GM21447 (cell line): Measurements from ENCODE around the gene WNT3A.

Experiments
- ATAC-seq: cut with Tn5 transposase; IDR thresholded peaks from one replicate; pipeline ENCODE4 v1.9.1; 2021; ENCODE audit not compliant: unreplicated experiment

The WNT3A gene

DNA sequence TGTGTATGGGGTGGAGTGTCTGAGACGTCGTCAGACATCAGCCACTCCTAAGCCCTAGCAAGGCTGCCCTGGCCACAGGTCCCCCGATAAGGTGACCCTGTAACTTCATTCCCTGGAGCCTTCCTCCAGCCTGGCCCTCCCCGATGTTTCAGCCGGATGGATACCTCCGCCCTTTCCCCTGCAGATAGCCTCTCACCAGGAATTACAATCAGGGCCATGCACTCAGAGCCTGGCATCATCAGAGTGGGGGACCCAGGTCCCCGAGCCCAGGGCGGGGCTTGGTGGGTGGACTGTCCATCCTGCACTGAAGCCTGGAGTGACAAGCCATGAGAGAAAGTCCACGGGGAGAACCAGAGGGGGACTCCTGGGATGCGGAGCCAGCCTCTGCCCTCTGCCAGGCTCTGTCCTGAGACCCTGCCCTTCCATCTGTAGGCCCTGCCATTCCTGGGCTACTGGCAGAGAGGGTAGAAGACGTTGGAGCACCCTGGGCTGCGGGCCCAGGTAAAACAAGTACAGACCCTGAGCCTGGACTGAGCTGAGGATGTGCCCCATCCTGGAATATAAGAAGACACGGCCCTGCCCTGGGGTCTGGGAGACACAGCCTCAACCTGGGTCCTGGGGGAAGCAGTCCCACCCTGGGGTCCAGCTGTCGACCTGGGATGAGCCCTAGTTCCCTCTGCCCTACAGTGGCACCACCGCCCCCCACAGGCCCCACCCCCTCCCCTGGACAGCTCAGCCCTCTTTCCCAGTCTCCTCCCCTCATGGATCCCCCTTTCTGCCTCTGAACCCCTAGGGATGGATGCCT lies 58.9 kb downstream of the WNT3A start:
- ATAC-seq = no peak

DNA sequence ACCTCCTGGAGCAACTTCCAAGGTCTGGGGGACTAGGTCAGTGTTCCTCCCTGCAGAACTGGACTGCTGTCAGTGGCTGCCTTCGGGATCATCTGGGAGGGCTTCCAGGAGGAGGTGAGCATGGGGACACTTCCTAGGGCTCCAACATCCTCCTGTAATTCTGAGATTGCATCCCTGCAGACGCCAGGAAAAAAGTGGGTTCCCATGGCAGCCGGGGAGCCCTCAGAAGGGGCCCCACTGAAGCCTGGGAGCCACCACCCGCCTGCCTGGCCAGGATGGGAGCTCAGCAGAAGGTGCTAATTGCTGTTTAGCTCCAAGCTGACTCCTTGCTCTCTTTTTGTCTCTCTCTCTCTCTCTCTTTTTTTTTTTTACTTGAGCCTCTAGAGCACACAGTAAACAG lies 59.6 kb downstream of the WNT3A start:
- ATAC-seq = no peak

- no peak for ATAC-seq
Measured at GRCh38 chr1:228066891-228067654, 60.3 kb downstream of the WNT3A start.

DNA sequence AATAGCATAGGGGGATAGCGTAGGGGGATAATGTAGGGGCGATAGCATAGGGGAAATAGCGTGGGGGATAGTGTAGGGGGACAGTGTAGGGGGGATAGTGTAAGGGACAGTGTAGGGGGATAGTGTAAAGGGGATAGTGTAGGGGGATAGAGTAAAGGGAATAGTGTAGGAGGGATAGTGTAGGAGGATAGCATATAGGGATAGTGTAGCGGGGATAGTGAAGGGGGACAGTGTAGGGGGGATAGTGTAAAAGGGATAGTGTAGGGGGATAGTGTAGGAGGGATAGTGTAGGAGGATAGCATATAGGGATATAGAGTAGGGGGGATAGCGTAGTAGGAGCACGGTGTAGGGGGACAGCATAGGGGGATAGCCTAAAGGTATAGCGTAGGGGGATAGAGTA lies 61.6 kb downstream of the WNT3A start:
- ATAC-seq = no peak

GRCh38 chr1:228070173-228070572 lies 63.4 kb downstream of the WNT3A start:
- ATAC-seq = no peak

DNA sequence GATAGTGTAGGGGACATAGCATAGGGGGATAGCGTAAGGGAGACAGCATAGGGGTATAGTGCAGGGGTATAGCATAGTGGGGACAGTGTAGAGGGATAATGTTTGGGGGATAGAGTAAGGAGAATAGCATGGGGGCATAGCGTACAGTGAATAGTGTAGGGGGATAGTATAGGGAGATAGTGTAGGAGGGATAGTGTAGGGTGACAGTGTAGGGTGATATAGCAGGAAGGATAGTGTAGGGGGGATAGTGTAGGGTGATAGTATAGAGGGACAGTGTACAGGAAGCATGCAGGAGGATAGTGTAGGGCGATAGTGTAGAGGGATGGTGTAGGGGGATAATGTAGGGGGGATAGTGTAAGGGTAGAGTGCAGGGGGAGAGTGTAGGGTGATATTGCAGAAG lies 64.1 kb downstream of the WNT3A start:
- ATAC-seq = no peak

- no peak for ATAC-seq
Measured at GRCh38 chr1:228071839-228072657, 65.2 kb downstream of the WNT3A start.

DNA sequence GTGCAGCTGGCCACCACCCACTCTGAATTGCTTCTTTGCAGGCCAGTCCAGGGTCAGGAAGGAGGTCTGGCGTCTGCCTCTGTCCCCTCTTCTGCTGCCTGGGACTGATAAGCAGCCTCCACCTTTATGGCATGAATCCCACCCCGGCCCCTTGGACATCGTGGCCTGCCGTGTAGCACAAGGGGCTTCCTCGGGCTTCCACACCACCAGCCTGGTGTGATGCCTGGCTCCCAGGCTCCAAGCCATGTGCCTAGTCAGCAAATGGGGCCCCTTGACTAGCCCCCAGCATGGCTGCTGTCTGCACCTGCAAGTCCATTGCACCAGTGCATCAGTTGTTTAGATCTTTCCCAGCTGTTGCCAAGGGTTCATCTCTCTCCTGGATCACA lies 65.9 kb downstream of the WNT3A start:
- no peak for ATAC-seq

DNA sequence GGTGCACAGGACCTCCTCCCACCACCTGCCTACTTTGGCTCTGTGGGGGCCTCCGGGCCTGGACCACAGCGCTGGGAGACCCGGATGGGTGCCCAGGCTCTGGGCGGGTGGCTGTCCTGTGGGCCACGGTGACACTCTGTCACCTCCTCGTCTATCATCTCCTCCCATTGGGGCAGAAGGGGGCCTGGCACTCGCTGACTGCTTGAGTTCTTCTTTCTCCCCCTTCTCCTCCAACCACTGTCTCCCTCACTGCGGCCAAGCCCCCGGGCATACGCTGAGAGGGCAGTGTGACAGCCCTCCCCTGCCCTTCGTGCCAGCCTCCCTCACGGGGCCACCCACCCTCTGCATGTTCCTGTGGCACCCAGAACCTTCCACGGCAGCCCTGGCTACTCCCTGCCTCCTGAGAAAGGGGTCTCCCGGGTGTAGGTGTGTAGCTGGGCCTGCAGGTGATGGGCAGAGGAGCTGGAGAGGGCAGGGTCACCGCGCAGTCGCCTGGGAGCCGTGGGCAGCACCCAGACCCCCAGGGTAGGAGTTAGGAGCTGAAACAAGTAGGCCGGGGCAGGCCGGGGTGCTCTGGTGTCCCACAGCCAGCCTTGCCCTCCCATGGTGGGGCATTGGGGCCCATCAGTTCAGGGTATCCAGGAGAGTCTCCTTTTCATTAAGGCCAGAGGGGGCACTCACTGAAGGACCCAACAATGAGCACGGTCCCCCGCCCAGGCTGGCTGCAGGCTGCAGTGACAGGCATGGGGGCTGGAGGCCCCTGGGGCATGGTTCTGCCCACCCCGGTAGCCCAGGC lies 66.5 kb downstream of the WNT3A start:
- no peak for ATAC-seq

GRCh38 chr1:228073857-228074545 lies 67.2 kb downstream of the WNT3A start:
- no peak for ATAC-seq

DNA sequence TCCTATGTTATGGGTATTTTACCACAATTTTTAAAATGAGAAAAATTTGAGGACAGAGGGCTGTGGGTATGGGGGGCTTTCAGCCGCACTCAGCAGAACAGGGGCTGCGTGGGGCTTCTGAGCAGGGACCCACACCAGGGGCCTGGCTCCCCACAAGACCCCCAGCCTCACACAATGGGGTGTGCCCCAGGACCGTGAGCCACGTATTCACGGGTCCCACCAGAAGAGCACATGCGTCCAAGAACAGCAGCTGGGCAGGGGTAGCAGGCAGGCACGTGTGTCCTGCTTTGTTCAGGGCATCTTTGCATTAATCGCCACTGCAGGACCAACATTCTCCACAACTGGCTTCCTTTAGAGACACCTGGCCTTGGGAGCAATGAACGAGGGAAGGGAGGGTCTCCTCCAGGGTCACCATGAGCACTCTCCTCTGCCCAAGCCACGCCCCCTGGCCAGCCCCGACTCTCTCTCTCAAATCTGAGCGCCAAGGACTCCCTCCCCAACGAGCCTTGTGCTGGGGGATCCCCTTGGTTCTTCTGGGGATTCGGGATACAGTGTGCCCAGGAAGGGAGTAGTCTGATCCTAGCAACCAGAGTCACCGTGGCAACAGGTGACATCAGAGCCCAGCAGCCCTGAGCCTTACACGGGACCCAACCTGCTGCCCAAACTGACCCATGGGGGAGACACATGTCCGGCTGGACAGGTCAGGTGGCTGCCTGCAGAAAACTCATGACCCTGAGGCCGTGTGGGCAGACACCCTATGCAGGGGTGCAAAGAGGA lies 68.3 kb downstream of the WNT3A start:
- ATAC-seq = no peak

DNA sequence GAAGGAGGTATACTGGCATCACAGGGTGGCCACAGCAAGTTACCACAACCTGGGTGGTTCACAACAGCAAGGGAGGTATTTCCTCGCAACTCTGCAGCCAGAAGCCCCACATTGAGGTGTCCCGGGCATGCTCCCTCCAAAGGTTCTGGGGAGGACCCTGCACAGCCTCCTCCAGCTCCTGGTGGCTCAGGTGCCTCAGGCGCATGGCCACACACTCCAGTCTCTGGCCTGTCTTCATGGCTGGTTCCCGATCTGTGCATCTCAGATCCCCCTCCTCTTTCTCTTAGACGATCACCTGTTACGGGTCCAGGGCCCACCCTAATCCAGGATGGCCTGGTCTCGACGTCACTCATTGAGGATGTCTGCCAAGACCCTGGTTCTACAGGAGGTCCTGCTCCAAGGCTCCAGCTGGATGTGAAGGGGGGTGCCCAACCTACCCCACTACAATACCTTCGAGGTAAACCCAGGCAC lies 69.0 kb downstream of the WNT3A start:
- ATAC-seq = no peak

GRCh38 chr1:228076796-228077430 lies 70.1 kb downstream of the WNT3A start:
- ATAC-seq = no peak

GRCh38 chr1:228077565-228078330 lies 71.0 kb downstream of the WNT3A start:
- no peak for ATAC-seq

GRCh38 chr1:228079013-228079412 lies 72.2 kb downstream of the WNT3A start:
- ATAC-seq = no peak

DNA sequence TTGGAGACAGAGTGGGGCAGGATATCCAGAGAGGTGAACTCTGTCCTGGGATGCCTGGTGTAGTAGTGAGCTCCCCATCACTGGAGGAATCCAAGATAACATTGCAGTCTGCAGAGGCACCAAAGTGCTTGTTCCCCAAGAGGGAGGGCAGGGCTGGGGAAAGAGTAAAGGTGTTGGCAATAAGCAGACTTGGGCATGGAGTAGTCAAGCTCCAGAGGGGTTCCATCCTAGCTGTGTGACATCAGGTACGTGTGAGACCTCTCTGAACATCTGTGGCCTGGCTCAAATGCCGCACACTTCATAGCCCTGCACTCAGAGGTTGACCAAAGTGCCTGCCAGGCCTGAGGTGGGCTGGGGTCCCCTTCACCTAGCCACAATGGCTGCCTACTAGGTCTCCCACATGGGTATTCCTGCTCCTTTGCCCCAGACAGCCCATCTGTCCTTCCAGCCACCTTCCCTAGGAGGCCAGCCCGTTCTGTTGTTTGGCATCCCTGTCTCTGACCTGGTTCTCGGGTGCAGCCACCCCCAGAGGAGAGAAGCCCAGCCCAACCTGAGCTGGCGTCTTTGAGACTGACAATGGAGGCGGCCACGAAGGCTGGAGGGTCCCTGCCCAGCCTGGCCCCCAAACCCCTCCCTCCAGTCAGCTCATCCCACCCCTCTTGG lies 72.9 kb downstream of the WNT3A start:
- no peak for ATAC-seq

DNA sequence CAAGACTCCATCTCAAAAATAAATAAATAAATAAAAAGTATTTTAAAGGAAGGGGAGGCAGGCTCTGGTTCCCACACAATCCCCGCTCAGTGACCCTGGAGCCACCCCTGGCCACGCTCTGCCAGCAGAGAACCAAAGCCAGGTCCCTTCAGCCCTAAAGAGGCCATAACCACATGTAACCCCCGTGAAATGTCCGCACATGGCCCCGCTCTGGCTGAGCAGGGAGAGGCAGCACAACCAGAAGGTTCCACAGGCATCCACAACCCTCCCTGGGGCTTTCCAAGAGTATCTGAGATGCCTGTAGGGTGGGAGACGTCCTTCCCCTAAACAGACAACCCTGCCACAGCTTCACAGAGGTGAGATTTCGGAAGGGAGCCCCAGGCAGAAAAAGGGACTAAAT lies 74.3 kb downstream of the WNT3A start:
- ATAC-seq = no peak
